GM19023 (cell line): Measurements from ENCODE around the gene STN1.
A peak's percentile ranks its signal among the peaks of the same experiment; 100 is the strongest.

Experiments used
- ATAC-seq: cut with Tn5 transposase; IDR thresholded peaks from one replicate; pipeline ENCODE4 v1.9.1; 2021; ENCODE audit warnings: mild to moderate bottlenecking, moderate library complexity; ENCODE audit not compliant: unreplicated experiment

The STN1 gene

DNA sequence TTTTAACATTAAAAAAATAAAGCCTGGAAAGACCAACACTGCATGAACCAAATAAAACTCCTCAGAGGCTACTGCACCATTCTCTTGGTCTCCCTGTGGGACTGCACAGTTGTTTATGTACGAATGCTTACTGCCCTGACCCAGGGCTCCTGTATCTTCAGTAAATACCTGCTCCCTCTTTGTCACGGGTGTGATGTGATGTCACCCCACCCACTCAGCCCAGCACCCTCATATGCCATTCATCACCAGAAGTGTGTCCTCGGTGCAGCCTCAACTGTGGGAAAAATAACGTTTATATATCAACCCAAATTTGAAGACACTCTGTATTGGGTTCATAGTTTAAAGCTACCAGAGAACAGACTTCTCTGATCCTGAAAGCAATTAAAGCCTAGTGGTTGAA is 48.6 kb downstream of the STN1 start:
- ATAC-seq, result no peak

DNA sequence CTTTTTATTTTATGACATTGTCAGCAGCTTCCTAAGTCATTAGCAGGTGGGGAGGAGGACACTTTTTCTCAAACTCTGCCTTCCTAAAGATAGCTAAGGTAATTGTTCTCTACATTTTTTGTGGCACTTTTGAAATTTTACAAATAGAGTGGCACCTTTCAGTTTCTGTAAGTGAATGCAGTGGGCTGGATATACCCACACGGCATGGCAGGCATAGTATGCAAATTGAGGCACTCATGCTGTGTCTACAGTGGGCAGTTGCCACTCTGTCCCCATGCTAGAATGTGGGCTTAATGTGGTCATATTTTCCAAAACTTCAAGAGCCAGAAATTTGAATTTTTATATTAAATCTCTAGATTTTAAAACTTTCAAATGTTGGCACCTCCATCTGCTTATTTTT is 49.8 kb downstream of the STN1 start:
- no peak for ATAC-seq

DNA sequence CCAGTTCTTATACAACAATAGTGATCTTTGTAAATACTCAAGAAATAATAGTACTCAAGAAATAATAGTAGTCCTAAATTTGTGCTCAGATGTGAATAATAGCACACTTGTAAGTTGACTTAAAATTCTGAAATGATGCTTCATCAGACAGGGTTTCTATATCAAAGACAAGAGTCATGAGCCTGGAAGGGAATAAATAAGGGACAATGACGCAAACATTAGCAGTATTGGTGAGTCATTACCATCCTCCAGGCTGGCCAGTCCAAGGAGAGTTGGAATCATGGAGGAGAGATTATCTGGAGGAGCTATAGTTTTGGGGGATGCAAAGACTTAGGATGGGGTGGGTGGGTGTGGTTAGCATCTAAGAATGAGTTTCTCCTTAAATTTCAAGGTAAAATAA is 56.5 kb downstream of the STN1 start:
- ATAC-seq, result no peak

DNA sequence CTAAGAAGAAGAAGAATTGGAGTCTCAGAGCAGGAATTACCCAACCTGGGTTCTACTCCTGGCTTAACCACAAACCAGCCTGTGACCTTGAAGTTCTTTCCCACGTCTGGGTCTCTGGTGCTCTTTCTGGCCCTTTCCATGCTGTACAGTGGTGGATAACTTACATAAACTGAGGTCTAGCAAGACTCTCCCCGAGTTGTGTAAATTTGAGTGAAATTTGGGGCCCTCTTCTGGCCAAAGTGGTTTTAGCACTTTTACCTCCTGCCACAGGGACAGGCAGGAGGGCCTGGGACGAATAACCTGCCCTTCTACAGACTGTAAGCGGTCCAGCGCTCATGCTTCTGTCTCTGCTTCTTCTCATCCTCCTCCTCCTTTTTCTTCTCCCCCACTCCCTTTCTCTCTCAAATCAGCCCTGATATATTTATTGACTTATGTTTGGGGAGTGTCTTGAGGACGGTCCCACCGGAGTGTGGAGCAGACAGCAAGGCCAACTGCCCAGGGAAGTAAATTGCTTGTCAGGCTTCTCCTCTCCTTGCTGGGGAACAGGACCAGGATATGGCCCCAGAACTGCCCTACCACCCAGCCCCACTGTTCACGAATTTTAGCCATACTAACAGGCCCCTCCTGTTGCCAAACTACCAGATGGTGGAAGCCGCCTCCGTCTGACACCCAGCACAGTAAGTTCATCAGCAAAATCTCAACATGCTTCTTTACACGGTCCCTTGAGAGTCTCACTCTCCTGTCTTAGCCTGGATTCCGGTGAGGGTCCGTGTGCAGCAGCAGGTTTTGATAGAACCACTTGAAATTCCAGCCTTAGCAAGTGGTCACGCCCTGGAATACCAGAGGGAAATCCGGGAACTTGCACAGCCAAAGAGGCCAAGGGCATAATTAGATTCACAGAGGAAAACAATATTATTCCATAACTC is 58.6 kb downstream of the STN1 start:
- peak; percentile 58 for ATAC-seq

DNA sequence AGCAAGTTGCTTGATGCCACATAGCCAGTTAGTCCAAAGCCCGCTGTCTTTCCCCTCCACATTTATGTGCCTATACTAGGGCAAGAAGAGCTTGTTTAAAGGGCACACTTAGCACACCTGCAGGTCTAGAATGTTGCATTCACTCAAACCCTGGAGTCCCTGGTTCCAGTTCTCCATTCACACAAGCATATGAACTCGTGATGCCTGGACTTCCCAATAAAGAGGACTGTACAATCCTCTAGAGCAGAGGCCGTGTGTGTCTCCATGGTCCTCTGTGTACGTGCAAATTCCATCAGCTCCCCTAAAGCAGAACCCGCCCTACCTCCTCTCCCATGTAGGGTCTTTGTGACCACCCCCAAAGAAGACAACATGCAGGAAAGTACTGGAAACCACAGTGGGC is 59.6 kb downstream of the STN1 start:
- no peak for ATAC-seq

DNA sequence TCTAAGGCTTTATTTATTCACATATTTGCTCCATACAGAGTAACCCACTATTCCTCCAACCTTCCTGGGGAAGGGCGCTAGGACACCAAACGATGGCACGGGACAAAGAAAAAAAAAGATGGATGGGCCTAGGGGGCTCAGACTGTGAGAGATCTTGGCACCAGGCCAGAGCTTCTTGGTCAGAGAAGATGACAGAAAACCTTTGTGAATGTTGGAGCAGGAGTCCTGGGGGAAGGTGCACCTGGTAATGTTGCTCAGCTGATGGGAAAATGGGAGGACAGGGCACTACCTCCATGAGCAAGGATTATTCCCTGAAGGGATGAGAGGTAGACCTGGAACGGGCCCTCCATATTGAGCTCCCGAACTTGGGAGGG is 61.2 kb downstream of the STN1 start:
- ATAC-seq, result no peak

DNA sequence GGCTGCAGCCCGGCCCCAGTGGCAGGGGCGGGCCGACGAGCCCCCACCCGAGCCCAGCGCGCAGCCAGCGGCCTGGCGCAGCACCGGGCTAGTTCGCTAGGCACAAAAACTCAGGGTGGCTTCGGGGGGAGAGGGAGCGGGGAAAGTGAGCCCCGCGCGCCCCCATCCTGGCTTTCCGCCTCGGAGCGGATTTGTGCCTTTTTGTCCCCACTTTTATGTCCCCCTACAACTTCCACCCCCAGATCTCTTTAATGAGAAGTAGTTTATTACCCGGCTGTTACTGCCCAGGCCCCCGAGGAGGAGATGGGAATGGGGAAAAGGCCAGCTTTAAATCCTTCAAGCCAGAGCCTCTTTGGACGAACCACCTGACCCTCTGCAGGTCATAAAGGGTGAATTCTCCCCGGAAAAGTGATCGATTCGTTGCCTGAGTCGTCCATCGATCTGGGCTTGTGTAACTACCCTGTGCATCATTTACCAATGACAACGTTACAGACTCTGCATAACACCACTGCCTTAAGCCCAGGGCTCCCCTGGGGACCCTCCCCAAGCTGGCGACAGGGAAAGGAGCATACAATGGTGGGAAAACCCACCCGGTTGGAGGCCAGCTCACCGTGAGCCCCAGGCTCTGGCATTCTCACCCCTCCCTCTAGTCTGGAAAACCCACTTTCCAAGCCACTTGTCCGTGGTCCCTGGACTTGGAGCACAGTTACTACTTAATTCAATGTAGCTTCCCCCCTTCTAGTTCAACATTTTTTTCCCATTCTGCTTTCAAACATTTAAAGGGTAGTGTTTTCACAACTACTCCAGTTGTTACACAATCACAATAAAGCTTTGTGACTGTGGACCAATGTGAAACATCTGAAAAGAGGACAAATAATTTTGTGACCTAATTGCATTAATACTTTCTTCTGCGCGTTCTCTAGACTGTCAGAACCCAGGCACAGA is 61.9 kb downstream of the STN1 start:
- ATAC-seq, result no peak

DNA sequence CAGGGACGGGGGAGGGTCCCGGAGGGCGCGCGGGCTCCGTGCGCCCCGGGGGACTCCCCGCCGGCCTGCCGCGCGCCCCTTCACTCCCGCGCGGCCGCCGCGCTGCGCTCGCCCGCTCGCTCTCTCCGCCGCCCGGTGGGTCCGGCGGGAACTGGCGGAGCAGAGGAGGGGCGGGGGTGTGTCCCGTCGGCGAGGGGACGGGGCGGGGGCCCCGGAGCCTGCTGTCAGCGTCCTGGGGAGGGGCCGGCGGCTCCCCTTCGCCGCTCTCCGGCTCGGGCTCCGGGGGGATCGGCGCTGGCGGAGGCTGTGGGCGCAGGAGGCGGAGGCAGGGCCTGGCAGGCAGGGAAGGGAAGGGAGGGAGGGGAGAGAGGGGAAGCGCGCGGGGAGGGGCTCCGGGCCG is 62.6 kb downstream of the STN1 start, which contains the start of gene SH3PXD2A:
Gene SH3PXD2A, minus strand, starts transcription at position 153 of the 400 bp plus-strand sequence. CDS start 310 bp downstream, outside the sequence.
- ATAC-seq, result no peak

DNA sequence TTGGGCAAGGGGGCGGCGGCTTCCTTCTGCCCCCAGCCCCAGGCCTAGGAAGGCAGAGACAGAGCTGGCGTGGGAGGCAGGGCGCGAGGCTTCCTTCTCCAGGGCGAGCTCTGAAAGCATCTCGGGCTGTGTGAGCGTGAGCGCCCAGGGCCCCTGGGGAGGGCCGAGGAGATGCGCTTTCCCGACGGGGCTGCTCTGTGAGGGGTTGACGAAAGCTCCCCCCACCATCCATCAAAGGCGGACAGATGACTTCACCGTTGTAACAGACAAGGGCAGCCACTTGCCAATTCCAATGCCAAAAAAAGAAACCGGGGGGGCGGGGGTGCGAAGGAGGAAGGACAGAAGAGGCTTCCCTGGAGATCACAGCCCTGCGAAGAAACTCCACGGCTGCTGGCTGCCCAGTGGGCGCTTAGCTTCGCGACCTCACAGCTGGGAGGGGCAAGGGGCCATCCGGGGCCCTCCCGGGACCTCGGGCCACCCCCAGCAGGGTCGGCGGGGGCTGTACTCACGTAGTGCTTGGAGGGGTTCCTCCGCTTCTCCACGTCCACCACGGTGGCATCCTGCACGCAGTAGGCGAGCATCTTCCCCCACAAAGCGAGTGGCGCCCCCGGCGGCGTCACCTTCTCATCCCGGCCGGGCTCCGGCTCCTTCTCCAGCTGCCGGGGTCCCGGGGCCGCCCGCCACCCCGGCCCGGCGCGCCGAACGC is 63.1 kb downstream of the STN1 start:
- ATAC-seq, result no peak

DNA sequence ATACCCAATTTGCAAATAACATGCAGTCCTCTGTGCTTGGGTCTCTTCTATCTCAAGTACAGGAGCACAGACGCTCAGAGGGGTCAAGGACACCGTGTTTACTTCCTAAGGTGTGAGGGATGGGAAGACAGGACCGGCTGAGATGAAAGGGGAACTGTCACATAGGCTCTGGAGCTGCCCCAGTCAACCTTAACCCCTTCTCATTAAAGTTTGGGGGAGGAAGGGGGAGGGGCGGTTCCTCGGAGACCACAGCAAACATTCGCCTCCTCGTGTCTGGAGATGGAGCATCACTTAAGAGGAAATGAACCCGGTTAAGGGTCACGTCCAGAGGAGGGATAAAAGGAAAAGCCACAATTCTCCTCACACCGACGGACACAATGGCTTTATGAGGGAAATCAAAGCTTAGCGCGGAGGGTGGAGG is 63.7 kb downstream of the STN1 start:
- no peak for ATAC-seq

DNA sequence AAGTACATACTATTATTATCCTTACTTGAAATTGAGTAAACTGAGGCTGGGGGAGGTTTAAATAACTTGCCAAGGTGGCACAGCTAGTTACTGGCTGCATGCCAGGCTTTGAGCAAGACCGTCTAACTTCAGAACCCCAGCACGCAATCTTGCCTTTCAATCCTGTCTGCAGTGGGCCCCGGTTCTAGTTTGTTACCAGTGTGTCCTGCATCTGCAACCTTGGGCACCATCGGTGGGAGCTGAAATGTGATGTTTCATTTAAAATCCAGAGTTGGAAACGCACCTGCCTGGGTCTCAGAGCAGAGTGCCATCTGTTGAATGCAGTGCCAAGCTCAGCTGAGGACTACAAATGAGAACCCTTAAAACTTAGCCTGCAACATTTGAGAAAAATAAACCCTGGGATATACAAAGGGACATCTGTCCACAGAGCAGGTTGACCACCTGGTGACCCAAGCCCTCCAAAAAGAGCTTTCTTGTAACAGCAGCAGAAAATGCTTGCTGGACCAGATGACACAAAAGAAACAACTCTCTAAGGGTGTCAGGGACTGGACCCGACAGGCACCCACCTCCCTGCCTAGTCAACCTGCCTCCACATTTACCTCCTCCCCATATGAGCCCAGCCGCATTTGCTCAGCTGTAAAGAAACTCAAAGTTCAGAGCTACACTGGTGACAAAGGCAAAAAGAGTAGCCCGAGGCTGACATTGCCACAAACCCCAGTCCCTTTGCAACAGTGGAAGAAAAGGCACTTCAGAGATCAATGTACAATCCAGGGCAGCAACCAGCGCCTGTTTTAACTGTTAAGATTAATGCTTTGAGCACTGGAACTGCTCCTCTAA is 64.3 kb downstream of the STN1 start:
- ATAC-seq, result no peak

DNA sequence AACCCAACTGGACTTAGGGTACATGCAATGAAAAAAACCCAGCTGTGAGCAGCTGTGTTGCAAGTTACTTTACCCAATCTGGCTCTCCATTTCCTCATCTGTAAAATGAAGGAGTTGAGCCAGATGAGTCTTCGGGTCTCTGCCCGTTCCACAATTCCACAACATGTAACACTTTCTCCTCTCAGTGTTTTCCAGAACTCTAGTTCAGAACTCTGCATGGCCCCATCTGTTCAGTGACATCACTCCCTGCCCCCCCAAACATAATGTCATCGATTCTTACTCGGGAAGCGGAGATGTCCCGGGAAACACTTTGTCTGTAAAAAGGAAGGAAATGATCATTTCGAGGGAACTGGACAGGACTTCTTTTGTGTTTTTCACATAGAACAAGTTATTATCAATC is 65.1 kb downstream of the STN1 start:
- no peak for ATAC-seq

DNA sequence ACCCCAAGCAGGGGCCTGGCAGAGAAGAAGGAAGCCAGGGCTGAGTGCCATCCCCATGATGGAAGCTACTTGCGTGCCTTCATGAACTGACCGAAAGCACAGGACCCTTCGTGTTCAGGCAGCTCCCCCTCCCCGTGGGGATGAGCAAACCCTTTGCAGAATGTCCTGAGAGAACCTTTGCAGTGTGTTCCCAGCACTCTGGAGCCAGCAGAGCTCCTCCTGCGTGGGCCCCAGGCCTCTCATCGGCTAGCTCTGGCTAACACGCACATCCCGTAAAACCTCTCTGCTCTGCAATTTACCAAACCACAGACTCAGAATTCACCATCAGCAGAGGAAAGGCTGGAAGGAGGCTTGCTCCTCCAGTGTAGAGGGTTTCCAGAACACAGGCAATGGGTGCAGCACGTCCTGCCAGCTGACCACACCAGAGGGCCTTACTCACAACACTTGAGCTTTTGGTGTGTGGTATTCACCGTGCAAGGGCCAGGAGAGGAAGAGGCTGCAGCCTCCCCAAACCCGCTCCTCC is 65.7 kb downstream of the STN1 start:
- ATAC-seq, result no peak

DNA sequence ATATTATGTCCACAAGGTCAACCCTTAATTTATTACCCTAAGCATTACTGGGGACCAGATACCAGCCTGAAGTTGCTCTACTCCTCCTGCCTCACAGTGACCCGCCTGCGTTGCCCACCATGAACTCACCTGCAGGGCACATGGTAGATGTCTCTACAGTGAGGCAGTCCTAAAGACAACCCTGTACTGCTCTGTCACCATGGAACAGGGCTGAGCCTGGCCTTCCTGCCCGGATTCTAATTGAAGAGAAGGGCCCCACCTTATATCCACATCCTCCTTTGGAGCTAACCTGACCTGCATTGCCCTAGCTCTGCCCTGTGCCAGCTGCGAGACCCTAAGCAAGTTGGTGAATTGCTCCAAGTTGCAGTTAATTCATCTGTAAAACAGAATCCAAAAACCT is 66.7 kb downstream of the STN1 start:
- no peak for ATAC-seq

DNA sequence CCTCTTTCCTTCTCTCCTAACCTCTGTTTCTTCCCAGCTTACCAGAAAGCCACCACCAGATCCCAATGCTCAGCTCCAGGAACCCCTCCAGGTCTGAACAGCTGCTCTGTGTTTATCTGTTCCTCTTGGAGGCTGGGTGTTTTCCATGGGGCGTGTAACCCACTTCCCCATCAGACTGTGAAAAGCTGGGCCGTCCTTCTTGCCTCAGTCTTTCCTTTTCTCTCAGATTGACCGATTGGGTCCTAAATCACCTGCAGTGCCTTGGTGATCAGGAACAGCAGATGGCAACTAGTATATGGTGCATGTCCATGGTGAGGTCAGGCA is 67.5 kb downstream of the STN1 start:
- no peak for ATAC-seq

DNA sequence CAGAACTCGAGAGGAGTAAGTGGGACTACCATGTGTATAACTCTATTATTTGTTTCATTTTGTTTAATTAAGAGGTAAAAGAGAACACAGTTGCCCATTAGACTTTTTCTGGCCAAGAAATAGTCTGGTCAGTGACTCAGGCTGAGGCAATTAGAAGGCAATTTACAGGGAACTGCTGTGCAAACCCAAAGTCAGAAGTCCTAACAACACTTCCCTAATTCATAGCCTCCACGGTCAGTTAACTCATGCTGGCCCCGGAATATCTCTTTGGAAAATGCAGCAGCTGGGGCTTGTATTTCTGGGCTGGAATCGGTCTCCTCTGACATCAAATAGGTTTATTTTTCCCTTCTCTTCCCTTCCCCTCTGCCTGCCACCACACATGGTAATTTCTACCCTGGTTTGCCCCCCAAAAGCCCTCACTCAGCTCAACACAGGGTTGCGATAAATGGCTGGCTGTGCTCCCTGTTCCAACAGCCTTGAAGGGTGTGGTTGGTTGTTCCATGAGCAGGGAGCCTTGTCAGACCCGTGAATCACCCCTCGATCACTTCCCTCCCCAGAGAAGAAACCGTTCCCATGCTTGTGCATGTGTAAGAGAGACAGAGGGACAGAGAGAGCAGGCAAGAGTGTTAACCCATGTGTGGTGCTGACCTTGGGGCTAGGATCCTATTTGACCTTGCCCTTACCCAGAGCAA is 68.0 kb downstream of the STN1 start:
- no peak for ATAC-seq

DNA sequence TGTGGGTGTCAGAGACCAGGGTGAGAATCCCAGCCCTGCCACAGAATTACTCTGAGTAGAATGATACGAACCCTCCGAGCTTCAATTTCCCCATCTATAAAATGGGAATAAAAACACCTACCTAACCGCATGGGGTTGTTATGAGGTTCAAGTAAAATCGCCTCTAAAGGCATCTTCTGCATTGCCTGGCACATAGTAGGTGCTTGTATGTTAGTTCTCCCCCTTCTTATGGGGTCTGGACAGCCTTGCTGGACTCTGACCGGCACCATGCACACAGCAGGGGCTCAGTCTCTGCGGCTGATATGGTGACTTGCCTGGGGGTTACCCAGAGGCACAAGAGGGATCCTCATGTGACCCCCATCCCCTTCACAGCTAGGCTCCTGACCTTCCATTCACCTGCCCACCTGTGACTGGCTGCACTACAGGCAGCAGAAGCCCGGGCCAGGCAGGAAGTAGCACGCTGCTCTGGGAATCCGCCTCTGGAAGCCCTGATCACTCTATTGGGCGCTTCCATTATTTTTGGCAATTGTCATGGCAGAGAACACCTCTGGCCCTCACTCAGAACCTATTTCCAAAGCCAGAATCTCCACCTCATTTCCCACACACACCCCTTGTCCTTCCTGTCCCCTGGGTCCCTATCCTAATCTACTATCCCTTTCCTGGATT is 68.6 kb downstream of the STN1 start:
- ATAC-seq, result no peak

DNA sequence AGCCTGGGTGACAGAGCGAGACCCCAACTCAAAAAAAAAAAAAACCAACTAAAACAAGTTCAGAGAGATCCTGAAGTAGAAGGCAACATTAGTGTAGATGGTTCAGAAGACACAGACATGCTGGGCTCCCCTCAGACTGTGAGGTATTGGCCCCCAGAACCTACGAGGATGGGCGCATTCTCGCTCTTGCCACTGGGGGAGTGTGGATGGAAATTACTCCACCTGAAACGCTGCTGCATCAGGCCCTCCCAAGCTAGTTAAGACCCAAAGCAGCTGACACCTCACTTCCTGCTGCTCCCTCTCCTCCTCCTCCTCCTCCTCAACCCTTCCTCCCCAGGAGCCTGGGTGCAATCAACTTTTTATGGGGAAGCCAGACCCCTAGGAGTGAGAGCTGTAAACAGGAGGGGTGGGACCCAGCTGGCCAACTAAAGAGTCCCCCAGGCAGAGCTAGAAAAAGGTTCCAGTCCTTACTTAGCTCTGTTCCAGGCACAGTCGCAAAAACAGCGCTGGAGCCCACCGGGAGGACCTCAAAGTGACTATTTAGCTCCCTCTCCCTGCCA is 70.0 kb downstream of the STN1 start:
- ATAC-seq, result no peak

DNA sequence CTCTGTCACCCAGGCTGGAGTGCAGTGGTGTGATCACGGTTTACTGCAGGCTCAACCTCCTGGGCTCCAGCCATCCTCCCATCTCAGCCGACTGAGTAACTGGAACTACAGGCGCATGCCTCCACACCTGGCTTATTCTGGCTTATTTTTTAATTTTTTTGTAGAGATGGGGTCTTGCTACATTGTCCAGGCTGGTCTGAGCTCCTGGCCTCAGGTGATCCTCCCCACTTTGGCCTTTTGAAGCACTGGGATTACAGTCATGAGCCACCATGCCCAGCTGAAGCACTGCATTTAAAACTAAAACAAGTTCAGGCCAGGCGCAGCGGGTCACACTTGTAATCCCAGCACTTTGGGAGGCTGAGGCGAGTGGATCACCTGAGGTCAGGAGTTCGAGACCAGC is 70.6 kb downstream of the STN1 start:
- ATAC-seq, result no peak
